GM21717 (cell line): ENCODE data around the gene ENOPH1.
A peak's percentile ranks its signal among the peaks of the same experiment; 100 is the strongest.

Experiments
- ATAC-seq: cut with Tn5 transposase; IDR thresholded peaks from one replicate; pipeline ENCODE4 v1.9.1; 2021; ENCODE audit warnings: mild to moderate bottlenecking, moderate library complexity; ENCODE audit not compliant: unreplicated experiment

ENOPH1 gene

DNA sequence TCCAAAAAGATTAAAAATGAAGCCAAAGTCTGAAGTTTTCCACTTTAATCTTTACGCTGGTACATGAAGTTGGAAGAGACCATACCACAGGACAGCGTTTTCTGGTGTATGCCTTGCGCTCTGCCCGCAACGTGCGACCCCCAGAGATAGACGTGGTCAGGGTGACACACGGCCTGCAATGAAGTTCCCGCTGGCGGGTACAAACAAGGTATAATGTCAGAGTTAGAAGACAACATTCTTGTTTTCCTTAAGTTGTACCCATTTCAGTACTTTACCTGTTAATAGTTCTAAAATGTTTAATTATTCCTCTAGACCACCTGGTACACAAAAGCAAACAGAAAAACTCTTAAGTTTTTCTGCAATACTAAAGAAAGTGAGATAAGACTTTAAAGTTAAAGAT lies 4.9 kb upstream of the ENOPH1 start:
- ATAC-seq: no peak

DNA sequence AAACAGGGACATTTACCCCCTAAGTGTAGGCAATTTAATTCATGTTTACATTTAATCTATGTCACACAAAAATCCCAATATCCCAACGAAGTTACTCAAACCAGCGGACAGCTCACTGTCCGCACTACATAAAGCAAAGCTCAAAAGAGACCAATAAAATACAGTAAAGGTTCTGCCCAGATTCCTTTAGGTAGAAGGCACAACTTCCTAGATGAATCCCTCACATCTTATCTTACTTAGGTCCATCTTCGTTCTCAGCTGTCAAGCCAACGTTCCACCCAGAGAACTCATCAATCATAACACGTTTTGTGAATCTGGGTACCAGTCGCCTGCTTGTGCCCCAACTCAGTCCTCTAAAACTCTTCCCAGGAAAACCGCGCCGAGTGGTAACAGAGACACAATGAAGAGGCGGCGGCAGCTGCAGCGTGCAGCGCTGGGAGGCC lies 1.8 kb upstream of the ENOPH1 start:
- no peak for ATAC-seq

DNA sequence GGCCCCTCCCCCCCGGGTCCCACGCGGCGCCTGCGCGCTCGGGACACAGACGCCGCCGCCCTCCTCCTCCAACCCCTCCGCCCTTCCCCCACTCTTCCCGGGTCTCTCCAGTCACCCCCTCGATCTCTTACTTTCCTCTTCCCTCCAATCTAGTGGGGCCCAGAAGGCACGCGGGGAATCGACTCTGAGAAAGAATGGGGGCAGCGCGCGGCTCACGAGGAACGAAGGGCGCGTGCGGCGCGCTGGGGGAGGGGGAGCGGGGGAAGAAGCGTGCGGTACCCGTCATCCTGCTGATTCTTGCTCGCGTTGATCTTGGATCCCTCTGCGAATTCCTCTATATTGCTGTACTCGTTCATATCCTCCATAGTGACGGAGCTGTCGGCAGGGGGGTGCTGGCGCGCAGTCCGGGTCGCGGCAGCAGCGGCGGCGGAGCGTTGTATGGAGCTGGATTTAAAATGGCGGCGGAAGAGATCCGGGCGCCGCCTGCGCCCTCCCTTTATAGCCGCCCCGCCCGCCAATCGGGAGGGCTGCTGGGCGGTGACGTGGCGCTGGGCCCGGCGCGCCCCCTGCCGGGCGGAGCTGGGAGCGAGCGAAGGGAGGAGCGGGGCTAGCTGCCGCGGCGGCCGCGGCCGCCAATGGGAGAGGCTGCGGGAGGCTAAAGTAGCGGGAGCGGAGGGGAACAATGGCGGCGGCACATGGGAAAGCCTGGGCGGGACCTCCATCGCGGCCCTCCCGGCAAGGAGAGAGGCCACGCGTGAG lies 1.2 kb upstream of the ENOPH1 start:
- peak; percentile 47 for ATAC-seq

- ATAC-seq: no peak
Observed at GRCh38 chr4:82429728-82430192, 630 bp upstream of the ENOPH1 start.

DNA sequence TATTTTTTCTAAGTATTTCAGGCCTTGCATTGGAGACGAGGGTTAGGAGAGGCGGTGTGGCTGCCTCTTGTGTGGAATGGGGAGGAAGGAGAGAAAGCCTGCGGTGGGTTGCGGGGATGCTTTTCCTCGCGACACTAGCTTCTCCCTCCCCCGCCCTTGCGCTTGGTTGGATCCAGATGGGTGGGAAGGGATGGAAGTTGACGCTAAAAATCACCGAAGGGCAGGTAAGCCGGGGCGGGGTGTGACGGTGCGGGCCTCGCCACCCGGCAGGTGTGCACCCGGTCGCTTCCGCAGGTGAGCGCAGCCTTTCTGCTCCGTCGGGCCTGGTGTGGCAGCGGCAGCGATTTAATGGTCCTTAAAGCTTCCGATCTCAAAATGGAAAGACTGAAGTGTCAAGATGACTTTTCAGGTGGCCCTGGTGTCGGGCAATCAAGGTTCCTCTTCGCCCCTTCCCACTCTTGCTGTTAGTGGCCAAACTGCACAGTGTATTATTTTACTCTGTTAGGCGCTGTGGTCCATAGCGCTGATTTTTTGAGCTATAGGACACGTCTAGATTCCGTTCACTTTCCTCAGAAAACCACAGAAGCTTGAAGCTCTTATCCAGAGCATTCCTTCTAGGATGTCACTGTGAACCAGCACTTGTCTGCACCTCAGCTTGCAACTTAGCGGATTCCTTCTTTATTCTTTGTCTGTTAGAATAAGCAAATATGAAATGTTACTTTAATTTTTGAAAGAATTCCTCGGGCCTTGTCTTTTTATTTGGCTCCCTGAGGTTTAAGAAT lies 765 bp downstream of the ENOPH1 start:
- peak; percentile 8 for ATAC-seq

DNA sequence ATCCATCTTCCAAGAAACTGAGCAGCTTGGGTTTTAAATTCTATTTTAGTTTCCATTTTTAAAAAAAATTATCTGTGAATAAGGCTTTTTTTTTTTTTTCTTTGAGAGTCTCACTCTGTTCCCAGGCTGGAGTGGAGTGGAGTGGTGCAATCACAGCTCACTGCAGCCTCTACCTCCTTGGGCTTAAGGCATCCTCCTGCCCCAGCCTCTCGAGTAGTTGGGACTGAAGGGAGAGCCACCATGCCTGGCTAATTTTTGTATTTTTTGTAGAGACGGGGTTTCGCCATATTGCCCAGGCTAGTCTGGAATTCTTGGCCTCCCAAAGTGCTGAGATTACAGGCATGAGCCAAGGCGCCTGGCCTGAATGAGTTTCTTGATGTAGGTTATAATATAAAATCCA lies 1.4 kb downstream of the ENOPH1 start:
- no peak for ATAC-seq

DNA sequence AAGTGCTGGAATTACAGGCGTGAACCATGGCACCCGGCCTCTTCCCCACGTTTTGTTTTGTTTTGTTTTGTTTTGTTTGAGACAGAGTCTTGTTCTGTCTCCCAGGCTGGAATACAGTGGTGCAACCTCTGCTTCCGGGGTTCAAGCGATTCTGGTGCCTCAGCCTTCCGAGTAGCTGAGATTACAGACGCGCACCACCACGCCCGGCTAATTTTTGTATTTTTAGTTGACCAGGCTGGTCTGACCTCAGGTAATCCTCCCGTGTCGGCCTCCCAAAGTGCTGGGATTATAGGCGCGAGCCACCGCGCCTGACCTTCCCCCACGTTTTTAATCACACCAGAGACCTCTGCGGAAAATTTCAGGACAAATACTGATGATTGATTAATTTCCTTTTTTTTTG lies 2.2 kb downstream of the ENOPH1 start:
- ATAC-seq: no peak

- ATAC-seq: no peak
Observed at GRCh38 chr4:82433791-82434190, 3.4 kb downstream of the ENOPH1 start.

DNA sequence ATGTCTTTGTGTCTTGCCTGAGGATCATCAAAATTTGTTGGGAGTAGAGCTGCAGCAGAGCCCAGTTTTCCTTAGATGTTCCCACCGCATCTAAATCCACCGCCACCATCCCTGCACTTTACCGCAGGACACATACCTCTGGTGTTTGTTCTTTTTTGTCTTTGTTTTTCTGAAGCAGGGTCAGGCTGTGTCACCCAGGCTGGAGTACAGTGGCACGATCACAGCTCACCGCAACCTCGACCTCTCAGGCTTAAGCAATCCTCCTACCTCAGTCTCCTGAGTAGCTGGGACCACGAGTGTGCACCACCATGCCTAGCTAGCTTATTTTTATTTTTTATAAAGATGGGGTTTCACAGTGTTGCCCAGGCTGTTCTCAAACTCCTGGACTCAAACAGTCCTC lies 4.6 kb downstream of the ENOPH1 start:
- ATAC-seq: no peak

DNA sequence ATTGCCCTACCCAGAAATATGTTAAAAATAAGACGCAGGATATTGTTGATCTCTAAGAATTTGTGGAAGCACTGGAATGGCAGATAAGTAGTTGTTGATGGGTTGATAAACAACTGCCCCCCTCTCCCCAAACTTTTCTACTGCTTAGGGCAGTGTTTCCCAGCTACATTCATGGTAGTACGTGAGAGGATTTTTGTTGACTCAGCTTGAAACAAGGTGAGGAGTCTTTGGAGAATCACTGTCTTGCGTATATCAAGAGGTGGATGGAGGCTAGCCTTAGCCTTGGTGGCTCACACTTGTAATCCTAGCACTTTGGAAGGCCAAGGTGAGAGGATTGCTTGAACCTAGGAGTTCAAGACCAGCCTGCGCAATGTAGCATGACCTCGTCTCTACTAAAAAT lies 5.7 kb downstream of the ENOPH1 start:
- no peak for ATAC-seq

- no peak for ATAC-seq
Observed at GRCh38 chr4:82436780-82437179, 6.4 kb downstream of the ENOPH1 start.

DNA sequence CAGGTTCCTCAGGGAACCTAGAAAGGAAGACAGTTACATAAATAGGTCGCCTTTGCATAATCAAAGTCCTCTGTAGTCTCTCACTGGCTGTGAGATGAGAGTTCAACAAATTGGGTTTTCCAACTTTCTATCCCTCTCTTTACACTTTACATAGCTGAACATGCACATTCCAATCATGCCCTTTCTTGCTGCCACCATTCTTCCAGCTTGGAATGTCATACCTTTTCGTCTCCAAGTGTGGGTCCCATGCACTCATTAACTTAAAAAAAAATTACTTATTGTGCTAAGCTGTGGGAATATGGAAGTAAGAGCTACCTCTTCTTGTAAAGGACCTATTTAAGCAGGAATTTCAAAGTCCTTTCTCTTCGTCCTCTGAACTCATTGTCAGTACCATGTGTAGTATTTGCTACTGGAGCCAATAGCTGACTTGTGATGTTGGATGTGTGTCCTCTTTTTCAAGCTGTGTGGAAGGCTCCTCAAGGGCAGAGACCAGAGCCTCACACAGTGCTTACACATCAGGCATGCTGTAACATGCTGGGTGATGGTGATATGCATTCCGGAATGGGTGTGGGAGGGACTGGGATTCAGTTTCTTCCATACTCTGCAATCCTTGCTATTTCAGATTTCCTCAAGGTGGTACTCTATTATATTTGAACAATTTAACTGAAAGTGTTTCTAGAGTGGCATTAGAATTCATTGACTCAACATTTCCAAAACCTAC lies 7.1 kb downstream of the ENOPH1 start:
- ATAC-seq: no peak

DNA sequence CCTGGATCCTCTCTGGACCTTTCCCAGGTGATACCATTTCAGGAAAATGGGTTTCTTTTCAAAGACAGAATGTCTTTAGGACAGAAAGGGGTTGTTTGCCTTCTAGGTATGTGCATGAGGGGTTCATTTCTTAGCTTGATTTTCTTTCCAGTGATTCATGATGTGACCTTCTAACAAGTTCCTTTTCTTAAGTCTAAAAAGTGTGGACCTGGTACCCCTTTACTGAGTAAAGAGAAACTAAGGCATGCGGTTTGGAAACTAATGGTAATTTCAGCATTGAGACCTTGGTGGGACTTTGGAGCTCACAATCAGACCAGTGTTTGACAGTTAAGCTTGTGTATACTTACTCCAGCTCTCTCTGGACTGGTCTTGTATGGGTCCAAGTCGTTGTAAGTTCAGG lies 8.7 kb downstream of the ENOPH1 start:
- no peak for ATAC-seq

DNA sequence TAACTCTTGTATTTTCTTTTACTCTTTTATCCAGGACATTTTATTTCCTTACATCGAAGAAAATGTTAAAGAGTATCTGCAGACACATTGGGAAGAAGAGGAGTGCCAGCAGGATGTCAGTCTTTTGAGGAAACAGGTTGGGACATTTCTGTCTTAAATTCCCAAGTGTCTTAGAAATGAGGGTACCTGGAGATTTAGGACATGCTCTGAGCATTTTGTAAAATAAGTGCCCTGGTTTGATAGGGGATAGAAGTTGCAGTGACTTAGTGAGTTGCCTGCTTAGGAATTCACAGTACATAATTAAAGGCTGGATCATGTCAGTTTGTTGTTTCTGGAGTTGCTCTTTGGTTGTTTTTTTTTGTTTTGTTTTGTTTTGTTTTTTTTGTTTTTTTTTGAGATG lies 17.5 kb downstream of the ENOPH1 start:
- ATAC-seq: no peak

- no peak for ATAC-seq
Observed at GRCh38 chr4:82450966-82451755, 20.8 kb downstream of the ENOPH1 start.

- ATAC-seq: no peak
Observed at GRCh38 chr4:82452026-82452425, 21.6 kb downstream of the ENOPH1 start.

DNA sequence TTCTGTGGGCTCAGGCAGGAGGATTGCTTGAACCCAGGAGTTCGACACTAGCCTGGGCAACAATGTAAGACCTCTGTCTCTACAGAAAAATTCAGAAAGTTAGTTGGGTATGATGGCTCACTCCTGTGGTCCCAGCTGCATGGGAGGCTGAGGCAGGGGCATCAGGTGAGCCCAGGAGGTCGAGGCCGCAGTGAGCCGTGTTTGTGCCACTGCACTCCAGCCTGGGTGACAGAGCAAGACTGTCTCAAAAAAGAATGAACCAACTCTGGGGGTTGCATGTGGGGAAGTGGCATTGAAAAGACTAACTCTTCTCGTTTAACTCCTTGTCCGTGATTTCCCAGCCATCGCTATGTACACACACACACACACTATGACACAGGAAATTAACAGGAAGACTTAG lies 26.9 kb downstream of the ENOPH1 start:
- ATAC-seq: no peak

GRCh38 chr4:82458729-82459128 lies 28.3 kb downstream of the ENOPH1 start:
- no peak for ATAC-seq

- no peak for ATAC-seq
Observed at GRCh38 chr4:82461710-82462109, 31.3 kb downstream of the ENOPH1 start.

DNA sequence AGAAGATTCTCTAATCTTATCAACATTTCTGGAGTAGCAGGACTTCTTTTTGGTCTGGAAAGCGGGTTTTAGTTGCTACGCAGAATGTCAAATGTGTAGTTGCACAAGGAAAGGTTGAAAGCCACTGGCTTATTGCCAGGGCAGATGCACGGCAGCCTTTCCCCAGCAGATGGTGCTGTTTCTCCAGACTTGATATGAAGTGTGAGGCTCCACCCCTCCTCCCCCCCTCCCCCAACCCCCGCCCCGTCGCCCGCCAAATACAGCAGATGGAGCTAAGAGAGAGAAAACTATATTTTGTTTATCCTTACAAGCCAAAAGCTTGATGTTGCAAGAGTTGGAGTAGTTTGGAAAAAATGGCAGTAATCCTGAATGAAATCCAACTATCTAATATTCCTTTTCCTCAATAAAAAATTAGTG lies 32.0 kb downstream of the ENOPH1 start:
- peak; percentile 78 for ATAC-seq

DNA sequence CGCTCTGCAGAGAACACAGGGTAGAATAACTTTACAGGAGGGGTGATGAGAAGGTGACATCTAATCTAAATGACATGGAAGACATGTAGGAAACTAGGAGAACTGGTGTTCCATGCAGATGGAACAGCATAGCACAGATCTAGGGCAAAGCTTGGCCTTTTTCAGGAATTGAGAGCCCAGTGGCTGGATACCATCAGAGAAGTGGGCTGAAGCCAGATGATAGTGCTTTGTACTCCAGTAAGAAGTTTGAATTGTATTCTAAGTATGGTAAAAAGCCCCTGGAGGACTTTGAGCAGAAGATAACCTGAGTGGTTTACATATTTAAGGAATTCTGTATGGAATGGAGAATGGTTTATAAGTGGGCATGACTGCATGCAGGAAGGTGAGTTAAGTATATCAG lies 32.8 kb downstream of the ENOPH1 start:
- no peak for ATAC-seq
